Peyer's patch (tissue), 4 donors: Measurements from ENCODE around the gene IRF2BP2.

Experiments
- POLR2A ChIP-seq, 2 donors: fragments of 450-650 bp; IDR thresholded peaks; one replicate each; pipeline ENCODE4 v1.5.1; 2017; ENCODE audit warnings: antibody characterized with exemption in 2 of 2, mild to moderate bottlenecking in 2 of 2, moderate library complexity in 2 of 2
- TF ChIP-seq, protein P1 (sequence below), 6 experiments: fragments of 450-650 bp in 4 of 6; fragments of 200-600 bp in 2 of 6; sonication (generic) in 1 of 6; IDR thresholded peaks; one replicate each; pipeline ENCODE4 v1.5.1; 2017 to 2019; ENCODE audit warnings: antibody characterized with exemption in 6 of 6, mild to moderate bottlenecking in 3 of 6, moderate library complexity in 1 of 6

DNA sequence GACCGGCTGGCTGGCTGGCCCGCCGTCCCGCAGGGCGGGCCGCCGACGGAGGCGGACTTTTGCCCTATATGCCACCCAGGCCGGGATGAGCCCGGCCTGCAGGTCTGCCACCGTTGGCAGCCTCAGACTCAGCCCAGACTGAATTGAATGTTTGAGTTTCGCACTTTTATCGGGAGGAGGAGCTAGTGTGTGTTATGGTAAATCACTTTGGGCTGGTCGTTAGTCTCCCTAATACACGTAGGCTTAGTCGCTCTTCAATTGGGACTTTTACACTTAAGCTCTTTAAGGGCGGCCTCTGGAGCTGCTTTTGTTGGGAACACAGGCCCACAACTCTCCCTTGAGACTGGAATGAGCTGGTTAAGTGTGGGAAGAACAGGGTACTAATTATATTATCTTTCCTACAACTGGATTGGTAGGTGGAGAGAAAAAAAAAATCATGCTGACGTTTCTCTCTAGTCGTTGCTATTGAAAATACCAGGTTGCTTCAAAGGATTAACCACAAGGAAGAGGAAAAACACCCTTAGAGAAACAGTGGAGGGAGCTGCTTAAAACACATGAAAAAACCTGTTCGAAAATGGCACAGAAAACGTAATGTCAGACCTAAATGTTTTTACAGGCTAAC is 1.4 kb upstream of the IRF2BP2 start:
- TF ChIP-seq, protein P1, sequence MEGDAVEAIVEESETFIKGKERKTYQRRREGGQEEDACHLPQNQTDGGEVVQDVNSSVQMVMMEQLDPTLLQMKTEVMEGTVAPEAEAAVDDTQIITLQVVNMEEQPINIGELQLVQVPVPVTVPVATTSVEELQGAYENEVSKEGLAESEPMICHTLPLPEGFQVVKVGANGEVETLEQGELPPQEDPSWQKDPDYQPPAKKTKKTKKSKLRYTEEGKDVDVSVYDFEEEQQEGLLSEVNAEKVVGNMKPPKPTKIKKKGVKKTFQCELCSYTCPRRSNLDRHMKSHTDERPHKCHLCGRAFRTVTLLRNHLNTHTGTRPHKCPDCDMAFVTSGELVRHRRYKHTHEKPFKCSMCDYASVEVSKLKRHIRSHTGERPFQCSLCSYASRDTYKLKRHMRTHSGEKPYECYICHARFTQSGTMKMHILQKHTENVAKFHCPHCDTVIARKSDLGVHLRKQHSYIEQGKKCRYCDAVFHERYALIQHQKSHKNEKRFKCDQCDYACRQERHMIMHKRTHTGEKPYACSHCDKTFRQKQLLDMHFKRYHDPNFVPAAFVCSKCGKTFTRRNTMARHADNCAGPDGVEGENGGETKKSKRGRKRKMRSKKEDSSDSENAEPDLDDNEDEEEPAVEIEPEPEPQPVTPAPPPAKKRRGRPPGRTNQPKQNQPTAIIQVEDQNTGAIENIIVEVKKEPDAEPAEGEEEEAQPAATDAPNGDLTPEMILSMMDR (IDR thresholded peaks at IDR 0.05), result peak in 1 of 6 experiments; percentile 6
- TF ChIP-seq POLR2A (IDR thresholded peaks at IDR 0.05), result peak; percentile 68 to 75
